A549 (cell line): ENCODE results near the gene POU2F3. TPM values are rescaled to one million over a fixed set of nuclear protein-coding genes. Genes with fewer than 3 reads are reported as not detected.

Source experiments
- ATAC-seq, 2 experiments: fragments of 200-7000 bp in 1 of 2; fragments of >200 bp in 1 of 2; cut with Nextera tagmentation in 1 of 2; cut with Tn5 transposase in 1 of 2; 3 replicates each; pipeline versions ENCODE4 v1.8.0 to v1.9.1; 2018 to 2020; ENCODE audit warnings: mild to moderate bottlenecking in 1 of 2, moderate library complexity in 1 of 2
- CTCF ChIA-PET: fragments of 300-600 bp; sonication (Branson Sonifier 250); formaldehyde crosslinking; extraction: SDS; loops from one replicate; lab custom pipeline; 2021; ENCODE audit warnings: antibody characterized with exemption, inconsistent platforms; lab: Yijun Ruan, JAX
- POLR2A ChIA-PET: fragments of 350-600 bp; formaldehyde crosslinking; extraction: SDS; loops from one replicate; lab custom pipeline; 2021; ENCODE audit warnings: antibody characterized with exemption, inconsistent platforms; lab: Yijun Ruan, JAX
- DNase-seq, 2 experiments: peaks; one replicate each; pipeline versions ENCODE4 v3.0.0 to v3.0.0-alpha.2; 2011 to 2016; ENCODE audit warnings: low read depth in 1 of 2, low spot score in 1 of 2
- FAIRE-seq: peaks from 2 replicates; lab custom pipeline; 2011; peaks lifted over from hg19 to GRCh38; lab: Jason Lieb, UNC
- H3K27ac ChIP-seq, 2 experiments: fragments of >200 bp; sonication (Bioruptor Twin); formaldehyde crosslinking; 3 replicates each; pipeline ENCODE4 v1.5.1; 2016 to 2017
- H3K4me1 ChIP-seq: fragments of >200 bp; sonication (Bioruptor Twin); formaldehyde crosslinking; 3 replicates; pipeline ENCODE4 v1.6.1; 2016
- H3K4me2 ChIP-seq: fragments of >200 bp; sonication (Bioruptor Twin); formaldehyde crosslinking; 3 replicates; pipeline ENCODE4 v1.6.1; 2016
- H3K4me3 ChIP-seq: fragments of >200 bp; sonication (Bioruptor Twin); formaldehyde crosslinking; 3 replicates; pipeline ENCODE4 v1.5.1; 2016
- H3K9me3 ChIP-seq: fragments of >200 bp; sonication (Bioruptor Twin); formaldehyde crosslinking; 3 replicates; pipeline ENCODE4 v1.6.1; 2016
- CBX8 ChIP-seq: fragments of 200-600 bp; sonication (generic); IDR thresholded peaks from 2 replicates; pipeline ENCODE4 v1.6.1; 2016
- CEBPB ChIP-seq, 2 experiments: fragments of >200 bp in 1 of 2; sonication (Bioruptor Twin) in 1 of 2; formaldehyde crosslinking in 1 of 2; IDR thresholded peaks; 2 replicates each; pipeline ENCODE4 v1.6.1; 2012 to 2016
- CHD4 ChIP-seq: fragments of 200-600 bp; sonication (generic); IDR thresholded peaks from 2 replicates; pipeline ENCODE4 v1.6.1; 2016; ENCODE audit warnings: antibody characterized with exemption, mild to moderate bottlenecking, borderline replicate concordance
- CTCF ChIP-seq: fragments of >200 bp; sonication (Bioruptor Twin); formaldehyde crosslinking; IDR thresholded peaks from 3 replicates; pipeline ENCODE4 v1.5.1; 2016
- E2F6 ChIP-seq: IDR thresholded peaks from 2 replicates; pipeline ENCODE4 v1.6.1; 2012; ENCODE audit warnings: low read depth, borderline replicate concordance
- ELK1 ChIP-seq: fragments of 150-350 bp; IDR thresholded peaks from 2 replicates; pipeline ENCODE4 v1.6.1; 2014; ENCODE audit warnings: low read depth, mild to moderate bottlenecking, low read length
- FOSL2 ChIP-seq, 2 experiments: fragments of 450-650 bp in 1 of 2; fragments of >200 bp in 1 of 2; sonication (Bioruptor Twin) in 1 of 2; formaldehyde crosslinking; IDR thresholded peaks; 2 replicates each; pipeline versions ENCODE4 v1.5.0 to v1.6.1; 2016 to 2020; ENCODE audit warnings: mild to moderate bottlenecking in 1 of 2, moderate library complexity in 1 of 2
- FOXS1 ChIP-seq: fragments of 250-450 bp; sonication (Bioruptor Pico); IDR thresholded peaks from 2 replicates; pipeline ENCODE4 v1.5.0; 2020; ENCODE audit warnings: mild to moderate bottlenecking, moderate library complexity
- HEYL ChIP-seq: fragments of 250-450 bp; sonication (Bioruptor Pico); IDR thresholded peaks from 2 replicates; pipeline ENCODE4 v1.8.0; 2021; ENCODE audit warnings: mild to moderate bottlenecking, moderate library complexity
- HMGXB4 ChIP-seq: fragments of 250-450 bp; sonication (Bioruptor Pico); IDR thresholded peaks from 2 replicates; pipeline ENCODE4 v1.5.0; 2021; ENCODE audit warnings: mild to moderate bottlenecking, moderate library complexity, borderline replicate concordance
- HOXB13 ChIP-seq: fragments of 250-450 bp; sonication (Bioruptor Pico); IDR thresholded peaks from 2 replicates; pipeline ENCODE4 v1.5.0; 2020; ENCODE audit warnings: low read depth, mild to moderate bottlenecking, moderate library complexity
- JUNB ChIP-seq: fragments of >200 bp; sonication (Bioruptor Twin); formaldehyde crosslinking; IDR thresholded peaks from 2 replicates; pipeline ENCODE4 v1.6.1; 2016
- KDM1A ChIP-seq: fragments of 200-600 bp; sonication (generic); IDR thresholded peaks from 2 replicates; pipeline ENCODE4 v1.6.1; 2016; ENCODE audit warnings: low read depth, mild to moderate bottlenecking
- MAX ChIP-seq: IDR thresholded peaks from 2 replicates; pipeline ENCODE4 v1.6.1; 2012
- MAZ ChIP-seq: fragments of 150-350 bp; IDR thresholded peaks from 2 replicates; pipeline ENCODE4 v1.6.1; 2014; ENCODE audit warnings: antibody characterized with exemption, low read depth, low read length, borderline replicate concordance
- NR3C1 ChIP-seq: fragments of >200 bp; sonication (Bioruptor Twin); formaldehyde crosslinking; IDR thresholded peaks from 3 replicates; pipeline ENCODE4 v1.6.1; 2017
- PHF8 ChIP-seq: fragments of 200-600 bp; sonication (generic); IDR thresholded peaks from 2 replicates; pipeline ENCODE4 v1.6.1; 2016; ENCODE audit warnings: low read depth, mild to moderate bottlenecking, antibody characterized with exemption, moderate library complexity, borderline replicate concordance
- POLR2A ChIP-seq: IDR thresholded peaks from 2 replicates; pipeline ENCODE4 v1.6.1; 2012; ENCODE audit warnings: mild to moderate bottlenecking, low read length
- POLR2AphosphoS2 ChIP-seq: conservative IDR thresholded peaks from 2 replicates; pipeline ENCODE4 v1.6.1; 2012; ENCODE audit warnings: low read length, improper control_type of control experiment, inconsistent platforms
- REST ChIP-seq: fragments of 200-600 bp; sonication (generic); IDR thresholded peaks from 2 replicates; pipeline ENCODE4 v1.6.1; 2016; ENCODE audit warnings: antibody characterized with exemption, mild to moderate bottlenecking, moderate library complexity
- RNF2 ChIP-seq: fragments of 200-600 bp; sonication (generic); IDR thresholded peaks from 2 replicates; pipeline ENCODE4 v1.6.1; 2016; ENCODE audit warnings: low read depth, mild to moderate bottlenecking, antibody characterized with exemption, moderate library complexity, borderline replicate concordance
- SMC3 ChIP-seq: fragments of >200 bp; sonication (Bioruptor Twin); formaldehyde crosslinking; IDR thresholded peaks from 3 replicates; pipeline ENCODE4 v1.6.1; 2018; ENCODE audit warnings: inconsistent platforms
- TFCP2L1 ChIP-seq: fragments of 250-450 bp; sonication (Bioruptor Pico); IDR thresholded peaks from 2 replicates; pipeline ENCODE4 v1.5.0; 2021; ENCODE audit warnings: mild to moderate bottlenecking
- ZC3H11A ChIP-seq: fragments of 450-650 bp; IDR thresholded peaks from 2 replicates; pipeline ENCODE4 v1.6.1; 2014; ENCODE audit warnings: antibody characterized with exemption, mild to moderate bottlenecking
- ZSCAN20 ChIP-seq: fragments of 250-450 bp; sonication (Bioruptor Pico); IDR thresholded peaks from 2 replicates; pipeline ENCODE4 v1.8.0; 2022; ENCODE audit warnings: mild to moderate bottlenecking, moderate library complexity
- WGBS: methylation state at CpG from one replicate; pipeline ENCODE4 v1.1.6; 2017; ENCODE audit errors: missing lambda C conversion rate; 5-methylcytosine and 5-hydroxymethylcytosine counted together
- polyA plus RNA-seq, 4 experiments: library from polyadenylated mRNA; depleted of rRNA in 3 of 4; stranded (reverse); fragments of >200 nt; fragmentation: RNase III in 1 of 4; extraction: RNeasy Plus Mini Kit Qiagen cat#74134 plus additional on column Dnase treatment in 1 of 4; gene quantifications; 2 replicates in 3 of 4; 3 replicates in 1 of 4; pipeline ENCODE4 v1.2.3, GENCODE V29; 2011 to 2017

POU2F3 gene
- polyA plus RNA-seq, 2 of the 4 experiments (the other 2 are of a cell fraction), result not detected

GRCh38 chr11:120342226-120342625 is 102.3 kb downstream of the POU2F3 start:
- H3K4me1 ChIP-seq, result peaks cover 36% of the 10 kb centered on the region
- no peak overlapping the region for H3K4me3 ChIP-seq
- no peak overlapping the region for H3K27ac ChIP-seq
- TF ChIP-seq FOXS1 (CRISPR knock-in tag) (no peak), HOXB13 (no peak), E2F6 (no peak), NR3C1 (no peak), HEYL (CRISPR knock-in tag) (no peak), CHD4 (no peak), CEBPB (IDR thresholded peaks at IDR 0.05) (no peak), TFCP2L1 (CRISPR knock-in tag) (no peak), ZSCAN20 (no peak), FOSL2 (IDR thresholded peaks at IDR 0.05) (no peak), FOSL2 (CRISPR knock-in tag; IDR thresholded peaks at IDR 0.05) (no peak), SMC3 (no peak), HMGXB4 (CRISPR knock-in tag) (no peak), ZC3H11A (no peak), JUNB (no peak), MAZ (no peak), RNF2 (no peak)
- TF ChIP-seq, all 56 proteins: peak for 0
- no peak for FAIRE-seq
- no peaks in the 10 kb centered on the region for H3K9me3 ChIP-seq
- DNase-seq, result no peak
- ChIA-PET POLR2A (no interaction called here), CTCF (no interaction called here)
- 88% methylated on average over 3 of the region's 3 CpGs for WGBS
- H3K4me2 ChIP-seq, result no peak overlapping the region
- no peak for ATAC-seq

GRCh38 chr11:120342678-120343077 is 102.7 kb downstream of the POU2F3 start:
- no peak overlapping the region for H3K4me2 ChIP-seq
- FAIRE-seq, result no peak

More at GRCh38 chr11:120342678-120343077, 102.7 kb downstream of the POU2F3 start:
- Histone ChIP-seq H3K4me1 (peaks cover 41% of the 10 kb centered on the region), H3K9me3 (no peaks in the 10 kb centered on the region)
- no peak for ATAC-seq
- ChIA-PET CTCF (no interaction called here), POLR2A (no interaction called here)
- DNase-seq, result no peak
- 89% methylated on average over 3 of the region's 3 CpGs for WGBS
- TF ChIP-seq POLR2A (no peak), SMC3 (no peak), CBX8 (no peak), CTCF (no peak), PHF8 (no peak), POLR2AphosphoS2 (no peak), ELK1 (no peak), HOXB13 (no peak), KDM1A (no peak), RNF2 (no peak), ZSCAN20 (no peak), REST (no peak), JUNB (no peak), MAX (no peak), HMGXB4 (CRISPR knock-in tag) (no peak)
- TF ChIP-seq, all 56 proteins: peak for 0
- Histone ChIP-seq H3K4me3 (no peak overlapping the region), H3K27ac (no peak overlapping the region)
